Measurements from ENCODE around the gene LATS2.
"Not testable (repeated sequence)": the region's sequence is repeated elsewhere in the genome, so short reads cannot be mapped to it uniquely, and the experiment has no call there.

LATS2 gene

GRCh38 chr13:20953245-20953931, 108.0 kb downstream of the LATS2 start:
- H3K4me3 ChIP-seq (ENCODE audit: control insufficient read depth, low read depth, low read length) = no peak overlapping the region
- no peak for DNase-seq (ENCODE audit: low read depth)
- no peak for TF ChIP-seq CTCF (conservative IDR thresholded peaks at IDR 0.05; ENCODE audit: control insufficient read depth, insufficient read depth, low read depth, low read length)

GRCh38 chr13:20952838-20953237, 108.5 kb downstream of the LATS2 start:
- TF ChIP-seq CTCF (conservative IDR thresholded peaks at IDR 0.05; ENCODE audit: control insufficient read depth, insufficient read depth, low read depth, low read length) = no peak
- no peak for DNase-seq (ENCODE audit: low read depth)

GRCh38 chr13:20948001-20948400, 113.4 kb downstream of the LATS2 start:
- not testable (repeated sequence) for H3K4me3 ChIP-seq (ENCODE audit: control insufficient read depth, low read depth, low read length); DNase-seq (ENCODE audit: low read depth)

More at GRCh38 chr13:20952838-20953237, 108.5 kb downstream of the LATS2 start:
- no peak overlapping the region for H3K4me3 ChIP-seq (ENCODE audit: control insufficient read depth, low read depth, low read length)

- TF ChIP-seq CTCF (conservative IDR thresholded peaks at IDR 0.05; ENCODE audit: control insufficient read depth, insufficient read depth, low read depth, low read length) = no peak
- no peak for DNase-seq (ENCODE audit: low read depth)
- no peak overlapping the region for H3K4me3 ChIP-seq (ENCODE audit: control insufficient read depth, low read depth, low read length)
These were observed 115.4 kb downstream of the LATS2 start for GRCh38 chr13:20945952-20946383.

- DNase-seq (ENCODE audit: low read depth) = no peak
- TF ChIP-seq CTCF (conservative IDR thresholded peaks at IDR 0.05; ENCODE audit: control insufficient read depth, insufficient read depth, low read depth, low read length) = no peak
- no peak overlapping the region for H3K4me3 ChIP-seq (ENCODE audit: control insufficient read depth, low read depth, low read length)
These were observed 118.3 kb downstream of the LATS2 start for GRCh38 chr13:20942938-20943559.

- not testable (repeated sequence) for DNase-seq (ENCODE audit: low read depth); H3K4me3 ChIP-seq (ENCODE audit: control insufficient read depth, low read depth, low read length)
These were observed 120.9 kb downstream of the LATS2 start for GRCh38 chr13:20940511-20940910.

GRCh38 chr13:20940083-20940482, 121.3 kb downstream of the LATS2 start:
- TF ChIP-seq CTCF (conservative IDR thresholded peaks at IDR 0.05; ENCODE audit: control insufficient read depth, insufficient read depth, low read depth, low read length) = no peak
- DNase-seq (ENCODE audit: low read depth) = peak; percentile 31
- no peak overlapping the region for H3K4me3 ChIP-seq (ENCODE audit: control insufficient read depth, low read depth, low read length)
